ENCODE results near the gene SLC44A1. TPM values are rescaled to one million over a fixed set of nuclear protein-coding genes. Genes with fewer than 3 reads are reported as not detected.

Gene SLC44A1
- total and polyA plus RNA-seq, 2 experiments from 2014 or later: 30.4 to 52.6 TPM

DNA sequence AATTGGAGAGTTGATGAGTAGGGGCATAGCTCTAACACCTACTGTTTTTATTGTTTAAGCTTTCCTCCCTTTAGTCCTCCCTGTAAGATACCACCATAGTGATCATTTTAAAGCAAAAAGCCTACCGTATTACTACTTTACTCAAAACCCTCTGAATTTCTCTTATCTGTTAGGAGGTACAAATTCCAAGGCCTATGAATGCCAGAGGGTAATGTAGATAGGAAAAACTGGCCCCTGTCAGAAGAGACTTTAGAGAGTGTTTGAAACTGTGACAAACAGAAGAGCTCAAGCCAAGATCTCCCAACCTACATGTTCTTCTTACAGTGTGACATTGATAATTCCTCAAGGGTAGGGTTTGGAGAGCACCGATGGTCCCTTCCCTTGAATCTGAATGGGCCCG lies 7.2 kb upstream of the SLC44A1 start:
- H3K79me2 ChIP-seq (ENCODE audit: insufficient read depth): no peaks in the 10 kb centered on the region
- in situ Hi-C loops (cut with MboI): no loop called here
- WGBS, 2 experiments (ENCODE audit: low coverage in 1 of 2, low lambda C conversion rate in 2 of 2, missing lambda C conversion rate in 2 of 2): 93 to 99% methylated on average over 3 of the region's 3 CpGs
- H2AFZ ChIP-seq: no peak overlapping the region
- H3K9ac ChIP-seq: no peak overlapping the region
- H3K27ac ChIP-seq: no peak overlapping the region
- H3K9me3 ChIP-seq (ENCODE audit: low read depth): no peaks in the 10 kb centered on the region
- no peaks in the 10 kb centered on the region for H4K20me1 ChIP-seq (ENCODE audit: insufficient read depth)
- no peak overlapping the region for H3K4me3 ChIP-seq
- H3K9me2 ChIP-seq (ENCODE audit: insufficient read depth): no peaks in the 10 kb centered on the region
- H3K36me3 ChIP-seq (ENCODE audit: low read depth): no peaks in the 10 kb centered on the region
- no peak overlapping the region for H3K4me2 ChIP-seq (ENCODE audit: unreplicated experiment)
- H3K4me1 ChIP-seq (ENCODE audit: insufficient read depth): peaks cover 12% of the 10 kb centered on the region
- DNase-seq: no peak
- no peak for TF ChIP-seq EZH2 (IDR thresholded peaks at IDR 0.05; ENCODE audit: insufficient read depth, poor library complexity, severe bottlenecking)
- no peak for TF ChIP-seq EZH2phosphoT487 (IDR thresholded peaks at IDR 0.05; ENCODE audit: insufficient read depth, low read depth)
- H3F3A ChIP-seq (ENCODE audit: insufficient read depth): peaks cover 9% of the 10 kb centered on the region
- no peaks in the 10 kb centered on the region for H3K27me3 ChIP-seq (replicated peaks; ENCODE audit: insufficient read depth)

DNA sequence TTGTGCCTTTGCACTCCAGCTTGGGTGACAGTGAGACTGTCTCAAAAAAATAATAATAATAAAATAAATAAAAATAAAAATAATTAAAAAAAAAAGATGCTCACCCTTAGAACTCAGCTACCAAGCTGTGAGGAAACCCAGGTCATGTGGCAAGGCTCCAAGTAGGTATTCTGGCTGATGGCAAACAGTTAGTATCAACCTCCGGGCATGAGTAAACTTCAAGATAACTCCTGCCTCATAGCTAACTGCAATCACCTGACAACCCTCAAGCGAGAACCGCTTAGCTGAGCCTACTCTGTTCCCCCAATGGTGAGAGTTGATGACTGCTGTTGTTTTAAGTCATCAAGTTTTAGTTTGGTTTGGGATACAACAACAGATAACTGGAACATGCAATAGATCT lies 6.1 kb upstream of the SLC44A1 start:
- in situ Hi-C loops (cut with MboI): no loop called here
- Histone ChIP-seq H3K79me2 (ENCODE audit: insufficient read depth) (no peaks in the 10 kb centered on the region), H3K4me1 (ENCODE audit: insufficient read depth) (peaks cover 23% of the 10 kb centered on the region), H3K4me3 (no peak overlapping the region), H3K36me3 (ENCODE audit: low read depth) (no peaks in the 10 kb centered on the region), H3K9ac (no peak overlapping the region), H3K9me3 (ENCODE audit: low read depth) (no peaks in the 10 kb centered on the region), H3K27ac (no peak overlapping the region), H3F3A (ENCODE audit: insufficient read depth) (peaks cover 13% of the 10 kb centered on the region), H3K27me3 (replicated peaks; ENCODE audit: insufficient read depth) (no peaks in the 10 kb centered on the region), H3K4me2 (ENCODE audit: unreplicated experiment) (no peak overlapping the region), H3K9me2 (ENCODE audit: insufficient read depth) (no peaks in the 10 kb centered on the region), H4K20me1 (ENCODE audit: insufficient read depth) (no peaks in the 10 kb centered on the region), H2AFZ (no peak overlapping the region)
- 96% methylated on average over 3 of the region's 3 CpGs for WGBS, 2 experiments (ENCODE audit: low coverage in 1 of 2, low lambda C conversion rate in 2 of 2, missing lambda C conversion rate in 2 of 2)
- no peak for TF ChIP-seq EZH2phosphoT487 (IDR thresholded peaks at IDR 0.05; ENCODE audit: insufficient read depth, low read depth)
- no peak for TF ChIP-seq EZH2 (IDR thresholded peaks at IDR 0.05; ENCODE audit: insufficient read depth, poor library complexity, severe bottlenecking)
- no peak for DNase-seq

DNA sequence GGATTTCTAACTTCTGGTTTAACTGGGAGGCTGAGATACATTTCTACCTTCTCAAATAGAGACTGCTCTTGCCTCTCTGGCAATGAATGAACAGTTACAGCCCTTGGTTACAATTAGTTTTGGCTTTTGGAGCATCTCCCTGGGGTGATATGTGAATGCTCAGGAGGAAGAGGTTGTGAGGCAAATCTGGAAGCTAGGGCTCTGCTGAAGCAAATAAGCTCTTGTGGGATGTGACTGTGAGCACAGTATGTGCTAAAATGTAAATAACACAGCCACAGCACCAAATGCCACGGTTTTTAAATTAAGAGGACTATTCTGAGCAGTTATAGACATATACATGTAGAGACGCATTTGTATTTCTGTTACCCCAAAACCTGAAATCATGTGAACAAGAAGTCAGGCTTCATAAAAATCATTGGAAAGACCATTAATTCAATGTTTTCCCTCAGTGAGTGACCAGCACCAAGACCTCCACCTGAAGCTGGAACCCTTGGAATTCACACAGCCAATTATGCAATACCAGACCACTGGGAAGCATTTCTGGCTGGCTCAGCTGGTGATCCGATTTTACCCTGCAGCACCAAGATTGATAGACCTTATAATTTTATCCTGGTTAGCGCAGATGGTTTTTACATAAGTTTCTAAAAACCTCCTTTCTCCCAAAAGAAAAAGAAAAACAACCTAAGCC lies 3.0 kb upstream of the SLC44A1 start:
- Histone ChIP-seq H3K4me1 (ENCODE audit: insufficient read depth) (peaks cover 27% of the 10 kb centered on the region), H2AFZ (peak overlapping the region; percentile 10; the same call in 1 of the 2 replicates), H3K27me3 (replicated peaks; ENCODE audit: insufficient read depth) (no peaks in the 10 kb centered on the region), H3K36me3 (ENCODE audit: low read depth) (no peaks in the 10 kb centered on the region), H3K79me2 (ENCODE audit: insufficient read depth) (peaks cover 9% of the 10 kb centered on the region), H4K20me1 (ENCODE audit: insufficient read depth) (no peaks in the 10 kb centered on the region), H3K9me3 (ENCODE audit: low read depth) (no peaks in the 10 kb centered on the region), H3K4me2 (ENCODE audit: unreplicated experiment) (no peak overlapping the region), H3K4me3 (no peak overlapping the region), H3K9ac (no peak overlapping the region), H3F3A (ENCODE audit: insufficient read depth) (peaks cover 29% of the 10 kb centered on the region), H3K27ac (no peak overlapping the region), H3K9me2 (ENCODE audit: insufficient read depth) (no peaks in the 10 kb centered on the region)
- TF ChIP-seq EZH2 (IDR thresholded peaks at IDR 0.05; ENCODE audit: insufficient read depth, poor library complexity, severe bottlenecking): no peak
- TF ChIP-seq EZH2phosphoT487 (IDR thresholded peaks at IDR 0.05; ENCODE audit: insufficient read depth, low read depth): no peak
- no peak for DNase-seq
- in situ Hi-C loops (cut with MboI): no loop called here
- 63 to 67% methylated on average over 4 of the region's 4 CpGs for WGBS, 2 experiments (ENCODE audit: low coverage in 1 of 2, low lambda C conversion rate in 2 of 2, missing lambda C conversion rate in 2 of 2)

DNA sequence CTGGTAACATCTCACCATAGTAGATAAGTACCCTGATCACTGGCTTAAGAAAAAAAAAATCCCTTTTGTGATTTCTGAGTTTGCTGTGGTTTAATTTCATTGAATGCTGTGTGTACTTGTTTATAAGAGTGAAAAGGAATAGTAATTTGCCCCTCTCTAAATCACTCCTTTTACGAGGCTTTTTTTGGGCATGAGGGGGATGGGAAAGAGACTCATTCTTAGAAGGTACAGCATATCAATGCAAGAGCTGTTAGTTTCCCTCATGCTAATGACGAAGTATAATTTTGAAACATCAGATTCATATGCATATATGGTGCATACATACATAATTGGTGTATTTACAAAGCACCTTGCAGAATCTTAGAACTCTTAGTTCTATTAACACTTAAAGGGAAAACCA lies 2.4 kb upstream of the SLC44A1 start:
- TF ChIP-seq EZH2phosphoT487 (IDR thresholded peaks at IDR 0.05; ENCODE audit: insufficient read depth, low read depth) (no peak), EZH2 (IDR thresholded peaks at IDR 0.05; ENCODE audit: insufficient read depth, poor library complexity, severe bottlenecking) (no peak)
- no peaks in the 10 kb centered on the region for H4K20me1 ChIP-seq (ENCODE audit: insufficient read depth)
- H3K79me2 ChIP-seq (ENCODE audit: insufficient read depth): peaks cover 14% of the 10 kb centered on the region
- no peaks in the 10 kb centered on the region for H3K36me3 ChIP-seq (ENCODE audit: low read depth)
- peak overlapping the region; percentile 88 for H2AFZ ChIP-seq
- H3K9ac ChIP-seq: peak overlapping the region; percentile 90
- peaks cover 33% of the 10 kb centered on the region for H3K4me1 ChIP-seq (ENCODE audit: insufficient read depth)
- WGBS, 2 experiments (ENCODE audit: low coverage in 1 of 2, low lambda C conversion rate in 2 of 2, missing lambda C conversion rate in 2 of 2): 55 to 63% methylated on average over 2 of the region's 2 CpGs
- H3K27ac ChIP-seq: peak overlapping the region; percentile 80
- peak overlapping the region; percentile 84 for H3K4me2 ChIP-seq (ENCODE audit: unreplicated experiment)
- in situ Hi-C loops (cut with MboI): no loop called here
- no peak for DNase-seq
- H3K9me2 ChIP-seq (ENCODE audit: insufficient read depth): no peaks in the 10 kb centered on the region
- H3K9me3 ChIP-seq (ENCODE audit: low read depth): no peaks in the 10 kb centered on the region
- H3F3A ChIP-seq (ENCODE audit: insufficient read depth): peaks cover 32% of the 10 kb centered on the region
- peak overlapping the region; percentile 96 for H3K4me3 ChIP-seq
- H3K27me3 ChIP-seq (replicated peaks; ENCODE audit: insufficient read depth): no peaks in the 10 kb centered on the region

Data from GM23248 (cell line).